ENCODE measurements around the gene DOCK3. TPM values are rescaled to one million over a fixed set of nuclear protein-coding genes. Genes with fewer than 3 reads are reported as not detected.
"Not testable (repeated sequence)": the region's sequence is repeated elsewhere in the genome, so short reads cannot be mapped to it uniquely, and the experiment has no call there.

The DOCK3 gene
- total RNA-seq, 1 experiment from 2014 or later, result 0.47 TPM

DNA sequence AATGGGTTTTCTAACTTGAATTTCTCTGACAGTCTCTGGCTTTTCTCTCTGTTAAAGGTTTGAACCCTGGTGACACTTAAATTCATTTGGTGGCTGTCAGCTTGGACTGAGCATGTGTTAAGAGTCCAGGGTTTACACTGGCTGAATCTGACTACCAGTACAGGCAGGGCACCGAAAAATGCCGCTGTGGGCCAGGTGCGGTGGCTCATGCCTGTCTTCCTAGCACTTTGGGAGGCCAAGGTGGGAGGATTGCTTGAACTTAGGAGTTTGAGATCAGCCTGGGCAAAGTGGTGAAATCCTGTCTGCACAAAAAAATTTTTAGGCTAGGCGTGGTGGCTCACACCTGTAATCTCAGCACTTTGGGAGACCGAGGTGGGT is 712.1 kb downstream of the DOCK3 start:
- no TSS peak for BruUV-seq (replicated peaks)
- Histone ChIP-seq H3K27ac (ENCODE audit: low read depth, low read length, poor library complexity, severe bottlenecking) (no peak overlapping the region), H3K4me3 (ENCODE audit: low read depth, low read length, poor library complexity, severe bottlenecking) (peak overlapping the region; percentile 79), H3K9me3 (ENCODE audit: low read depth, low read length, poor library complexity, severe bottlenecking) (no peaks in the 10 kb centered on the region), H3K27me3 (replicated peaks; ENCODE audit: insufficient read depth, low read depth, low read length, poor library complexity) (no peaks in the 10 kb centered on the region), H3K4me1 (ENCODE audit: insufficient read depth, low read length, poor library complexity, severe bottlenecking) (no peaks in the 10 kb centered on the region), H3K36me3 (ENCODE audit: insufficient read depth, low read length, poor library complexity, severe bottlenecking) (peaks cover 24% of the 10 kb centered on the region)
- ChIA-PET POLR2A (ENCODE audit: low non-redundant PET) (no interaction called here), CTCF (no interaction called here)
- intact Hi-C loops (cut with micrococcal nuclease; ENCODE audit: unreplicated experiment), result loop anchor here (5.0 kb wide), 3 partner anchors 295 to 820 kb away; partner anchors contain the start of genes C3orf18, HEMK1 and MAPKAPK3
- TF ChIP-seq, protein P1, sequence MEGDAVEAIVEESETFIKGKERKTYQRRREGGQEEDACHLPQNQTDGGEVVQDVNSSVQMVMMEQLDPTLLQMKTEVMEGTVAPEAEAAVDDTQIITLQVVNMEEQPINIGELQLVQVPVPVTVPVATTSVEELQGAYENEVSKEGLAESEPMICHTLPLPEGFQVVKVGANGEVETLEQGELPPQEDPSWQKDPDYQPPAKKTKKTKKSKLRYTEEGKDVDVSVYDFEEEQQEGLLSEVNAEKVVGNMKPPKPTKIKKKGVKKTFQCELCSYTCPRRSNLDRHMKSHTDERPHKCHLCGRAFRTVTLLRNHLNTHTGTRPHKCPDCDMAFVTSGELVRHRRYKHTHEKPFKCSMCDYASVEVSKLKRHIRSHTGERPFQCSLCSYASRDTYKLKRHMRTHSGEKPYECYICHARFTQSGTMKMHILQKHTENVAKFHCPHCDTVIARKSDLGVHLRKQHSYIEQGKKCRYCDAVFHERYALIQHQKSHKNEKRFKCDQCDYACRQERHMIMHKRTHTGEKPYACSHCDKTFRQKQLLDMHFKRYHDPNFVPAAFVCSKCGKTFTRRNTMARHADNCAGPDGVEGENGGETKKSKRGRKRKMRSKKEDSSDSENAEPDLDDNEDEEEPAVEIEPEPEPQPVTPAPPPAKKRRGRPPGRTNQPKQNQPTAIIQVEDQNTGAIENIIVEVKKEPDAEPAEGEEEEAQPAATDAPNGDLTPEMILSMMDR (conservative IDR thresholded peaks at IDR 0.05; ENCODE audit: low read depth, low read length), result no peak
- TF ChIP-seq EZH2 (IDR thresholded peaks at IDR 0.05; ENCODE audit: borderline replicate concordance, low read depth, low read length, poor library complexity, severe bottlenecking), result no peak
- no peak for DNase-seq (ENCODE audit: low spot score)

- peaks cover 25% of the 10 kb centered on the region for H3K36me3 ChIP-seq (ENCODE audit: insufficient read depth, low read length, poor library complexity, severe bottlenecking)
- CTCF ChIA-PET; H3K9me3 ChIP-seq (ENCODE audit: low read depth, low read length, poor library complexity, severe bottlenecking); H3K27ac ChIP-seq (ENCODE audit: low read depth, low read length, poor library complexity, severe bottlenecking); H3K4me1 ChIP-seq (ENCODE audit: insufficient read depth, low read length, poor library complexity, severe bottlenecking); BruUV-seq (replicated peaks); H3K27me3 ChIP-seq (replicated peaks; ENCODE audit: insufficient read depth, low read depth, low read length, poor library complexity); H3K4me3 ChIP-seq (ENCODE audit: low read depth, low read length, poor library complexity, severe bottlenecking); DNase-seq (ENCODE audit: low spot score); POLR2A ChIA-PET (ENCODE audit: low non-redundant PET): not testable (repeated sequence)
- intact Hi-C loops (cut with micrococcal nuclease; ENCODE audit: unreplicated experiment), result loop anchor here (5.0 kb wide), 3 partner anchors 295 to 820 kb away; partner anchors contain the start of genes C3orf18, HEMK1 and MAPKAPK3
Measured at GRCh38 chr3:51387281-51387680, 712.6 kb downstream of the DOCK3 start.

- Histone ChIP-seq H3K9me3 (ENCODE audit: low read depth, low read length, poor library complexity, severe bottlenecking) (no peaks in the 10 kb centered on the region), H3K27ac (ENCODE audit: low read depth, low read length, poor library complexity, severe bottlenecking) (no peak overlapping the region), H3K4me1 (ENCODE audit: insufficient read depth, low read length, poor library complexity, severe bottlenecking) (peaks cover 6% of the 10 kb centered on the region), H3K36me3 (ENCODE audit: insufficient read depth, low read length, poor library complexity, severe bottlenecking) (peaks cover 37% of the 10 kb centered on the region), H3K4me3 (ENCODE audit: low read depth, low read length, poor library complexity, severe bottlenecking) (no peak overlapping the region), H3K27me3 (replicated peaks; ENCODE audit: insufficient read depth, low read depth, low read length, poor library complexity) (no peaks in the 10 kb centered on the region)
- no TSS peak for BruUV-seq (replicated peaks)
- intact Hi-C loops (cut with micrococcal nuclease; ENCODE audit: unreplicated experiment), result loop anchor here (5.0 kb wide), 3 partner anchors 294 to 821 kb away; partner anchors contain the start of genes C3orf18, HEMK1 and MAPKAPK3
- POLR2A ChIA-PET (ENCODE audit: low non-redundant PET), result no interaction called here
- DNase-seq (ENCODE audit: low spot score), result peak; percentile 23
- CTCF ChIA-PET, result interaction anchor here (0.6 to 0.7 kb wide), 4 partner anchors 250 to 1052 kb away, joined by 4 to 7 read pairs (median 5); no protein-coding TSS in a partner anchor
- TF ChIP-seq, protein P1 (conservative IDR thresholded peaks at IDR 0.05; ENCODE audit: low read depth, low read length), result no peak
- TF ChIP-seq EZH2 (IDR thresholded peaks at IDR 0.05; ENCODE audit: borderline replicate concordance, low read depth, low read length, poor library complexity, severe bottlenecking), result no peak
Measured at GRCh38 chr3:51388286-51389029, 713.7 kb downstream of the DOCK3 start.
